Astrocyte (in vitro differentiated cells and primary cell): ENCODE data around the gene BTBD2.

Experiments used
- EZH2 ChIP-seq: IDR thresholded peaks from 2 replicates; pipeline ENCODE4 v1.6.1; 2012; ENCODE audit warnings: mild to moderate bottlenecking, low read length, inconsistent platforms; ENCODE audit not compliant: insufficient read depth
- TF ChIP-seq, protein P1 (sequence below): IDR thresholded peaks from 2 replicates; pipeline ENCODE4 v1.5.1; 2011; ENCODE audit warnings: low read depth, mild to moderate bottlenecking, inconsistent platforms, low read length, moderate library complexity; ENCODE audit not compliant: insufficient read depth

DNA sequence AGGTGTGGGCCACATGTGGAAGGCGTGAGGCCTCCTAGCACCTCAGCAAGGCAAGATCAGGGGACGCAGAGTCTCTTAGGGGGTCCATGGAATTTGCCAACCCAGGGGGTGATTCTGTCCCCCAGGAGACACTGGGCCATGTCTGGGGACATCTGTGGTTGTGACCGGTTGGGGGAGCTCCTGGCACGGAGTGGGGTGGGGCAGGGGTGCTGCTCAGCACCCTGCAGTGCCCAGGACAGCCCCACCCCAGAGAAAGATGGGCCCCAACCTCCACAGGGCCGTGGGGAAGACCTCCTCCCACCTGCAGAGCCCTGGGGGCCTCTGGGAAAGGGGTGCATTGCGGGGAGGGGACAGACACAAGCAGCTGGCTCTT is 31.5 kb upstream of the BTBD2 start:
- TF ChIP-seq, protein P1, sequence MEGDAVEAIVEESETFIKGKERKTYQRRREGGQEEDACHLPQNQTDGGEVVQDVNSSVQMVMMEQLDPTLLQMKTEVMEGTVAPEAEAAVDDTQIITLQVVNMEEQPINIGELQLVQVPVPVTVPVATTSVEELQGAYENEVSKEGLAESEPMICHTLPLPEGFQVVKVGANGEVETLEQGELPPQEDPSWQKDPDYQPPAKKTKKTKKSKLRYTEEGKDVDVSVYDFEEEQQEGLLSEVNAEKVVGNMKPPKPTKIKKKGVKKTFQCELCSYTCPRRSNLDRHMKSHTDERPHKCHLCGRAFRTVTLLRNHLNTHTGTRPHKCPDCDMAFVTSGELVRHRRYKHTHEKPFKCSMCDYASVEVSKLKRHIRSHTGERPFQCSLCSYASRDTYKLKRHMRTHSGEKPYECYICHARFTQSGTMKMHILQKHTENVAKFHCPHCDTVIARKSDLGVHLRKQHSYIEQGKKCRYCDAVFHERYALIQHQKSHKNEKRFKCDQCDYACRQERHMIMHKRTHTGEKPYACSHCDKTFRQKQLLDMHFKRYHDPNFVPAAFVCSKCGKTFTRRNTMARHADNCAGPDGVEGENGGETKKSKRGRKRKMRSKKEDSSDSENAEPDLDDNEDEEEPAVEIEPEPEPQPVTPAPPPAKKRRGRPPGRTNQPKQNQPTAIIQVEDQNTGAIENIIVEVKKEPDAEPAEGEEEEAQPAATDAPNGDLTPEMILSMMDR = no peak
- TF ChIP-seq EZH2 = no peak
